ENCODE data around the gene NID2.

- TF ChIP-seq RAD21 (IDR thresholded peaks at IDR 0.05; ENCODE audit: low read depth) (no peak), EP300 (IDR thresholded peaks at IDR 0.05; ENCODE audit: borderline replicate concordance) (no peak), NFIC (IDR thresholded peaks at IDR 0.05) (no peak), USF1 (IDR thresholded peaks at IDR 0.05) (no peak), ZBTB7A (IDR thresholded peaks at IDR 0.05; ENCODE audit: low read depth) (no peak), CEBPB (IDR thresholded peaks at IDR 0.05) (no peak)
These were observed 48.4 kb upstream of the NID2 start for GRCh38 chr14:52117111-52117832.

All from Ishikawa (cell line).